Measurements from ENCODE around the gene HINT3.

The HINT3 gene

DNA sequence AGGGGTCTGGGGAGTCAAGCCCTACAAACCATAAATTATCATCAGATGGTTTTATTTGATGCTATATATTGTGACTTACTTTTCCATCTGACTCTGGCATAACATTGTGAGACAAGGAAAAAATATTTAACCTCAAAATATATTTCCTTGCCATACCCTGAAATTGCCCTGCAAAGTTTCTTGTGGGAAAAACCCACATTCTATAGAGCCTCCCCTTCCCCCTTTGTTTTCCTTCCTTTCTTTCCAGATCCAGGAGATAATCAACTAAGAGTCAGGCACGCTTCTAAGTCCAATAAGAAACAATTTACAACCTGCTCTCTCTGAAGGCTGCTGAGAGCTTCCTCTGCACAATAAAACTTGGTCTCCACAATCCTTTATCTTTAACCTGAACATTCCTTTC is 17.5 kb upstream of the HINT3 start:
- Histone ChIP-seq H3K9me3 (no peaks in the 10 kb centered on the region), H3K9ac (no peak overlapping the region), H3K4me1 (no peaks in the 10 kb centered on the region), H3K27me3 (no peaks in the 10 kb centered on the region), H4K20me1 (no peaks in the 10 kb centered on the region), H3K36me3 (no peaks in the 10 kb centered on the region), H3K4me2 (no peak overlapping the region), H3K4me3 (no peak overlapping the region), H3K27ac (no peak overlapping the region)
- TF ChIP-seq Cebpa-rat (IDR thresholded peaks at IDR 0.05): no peak

DNA sequence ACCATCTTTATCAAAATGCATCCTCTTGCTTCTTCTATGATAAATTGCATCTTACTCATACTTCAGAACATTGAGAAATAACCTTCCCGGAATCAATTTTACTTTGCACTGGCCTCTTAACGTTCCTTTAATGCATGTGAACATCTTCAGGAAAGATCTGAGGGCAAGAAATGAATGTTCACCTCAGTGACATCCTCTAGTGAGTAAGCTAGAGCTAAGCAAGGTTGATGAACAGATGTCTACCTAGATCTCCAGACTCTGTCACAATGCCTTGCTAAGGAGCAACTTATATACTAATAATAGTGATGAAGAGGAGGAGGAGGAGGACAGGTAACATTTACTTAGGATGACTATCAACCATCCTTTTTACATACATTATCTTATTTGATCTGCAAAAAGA is 16.8 kb upstream of the HINT3 start:
- H3K9ac ChIP-seq: no peak overlapping the region
- H3K9me3 ChIP-seq: no peaks in the 10 kb centered on the region
- no peaks in the 10 kb centered on the region for H3K27me3 ChIP-seq
- H3K27ac ChIP-seq: no peak overlapping the region
- H3K4me1 ChIP-seq: no peaks in the 10 kb centered on the region
- TF ChIP-seq Cebpa-rat (IDR thresholded peaks at IDR 0.05): no peak
- H3K4me3 ChIP-seq: no peak overlapping the region
- H3K36me3 ChIP-seq: no peaks in the 10 kb centered on the region
- no peak overlapping the region for H3K4me2 ChIP-seq
- H4K20me1 ChIP-seq: no peaks in the 10 kb centered on the region

DNA sequence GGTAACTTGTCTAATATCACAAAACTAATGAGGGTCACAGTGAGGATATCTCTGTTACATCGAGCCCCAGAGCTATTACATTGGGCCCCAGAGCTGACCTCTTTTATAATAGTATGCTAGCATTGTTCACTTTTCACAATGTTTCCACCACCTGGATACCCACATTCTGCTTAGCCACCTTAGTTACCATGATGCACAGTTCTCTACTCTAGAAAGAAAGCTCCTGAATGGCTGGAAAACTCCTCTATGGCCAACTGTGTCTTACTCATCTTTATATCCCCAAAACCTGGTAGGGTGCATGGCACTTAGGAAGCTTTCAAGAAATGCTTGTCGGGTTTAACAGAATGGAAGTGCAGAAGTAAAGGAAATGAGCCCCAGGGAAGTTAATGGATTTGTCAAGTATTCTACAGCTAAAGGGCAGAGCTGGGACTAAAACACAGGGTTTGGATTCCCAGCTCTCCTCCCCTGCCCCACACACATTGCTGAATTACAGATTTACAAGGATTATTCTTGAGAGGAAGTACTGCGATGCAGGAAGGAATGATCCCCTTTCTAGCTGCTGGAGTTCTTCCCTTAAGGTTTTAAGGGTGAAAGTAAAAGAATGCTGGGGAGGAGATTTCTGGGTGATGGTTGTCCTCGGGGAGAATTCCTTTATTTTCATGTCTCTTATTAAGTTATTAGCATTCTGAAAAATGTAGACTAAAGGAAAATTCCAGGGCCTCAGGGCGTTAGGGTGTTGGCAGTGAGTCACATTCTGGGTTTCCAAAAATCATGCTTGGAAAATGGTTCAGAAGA is 16.1 kb upstream of the HINT3 start:
- Histone ChIP-seq H3K4me1 (no peaks in the 10 kb centered on the region), H3K9ac (no peak overlapping the region), H3K4me2 (no peak overlapping the region), H3K27me3 (no peaks in the 10 kb centered on the region), H3K36me3 (no peaks in the 10 kb centered on the region), H3K9me3 (no peaks in the 10 kb centered on the region), H3K27ac (no peak overlapping the region), H4K20me1 (no peaks in the 10 kb centered on the region), H3K4me3 (no peak overlapping the region)
- TF ChIP-seq Cebpa-rat (IDR thresholded peaks at IDR 0.05): no peak

GRCh38 chr6:125942672-125943527 is 13.7 kb upstream of the HINT3 start:
- Histone ChIP-seq H3K9me3 (no peaks in the 10 kb centered on the region), H3K4me2 (no peak overlapping the region), H3K9ac (no peak overlapping the region), H3K36me3 (no peaks in the 10 kb centered on the region), H3K27ac (no peak overlapping the region), H3K27me3 (no peaks in the 10 kb centered on the region), H4K20me1 (no peaks in the 10 kb centered on the region), H3K4me3 (no peak overlapping the region), H3K4me1 (no peaks in the 10 kb centered on the region)
- no peak for TF ChIP-seq Cebpa-rat (IDR thresholded peaks at IDR 0.05)

- no peak for TF ChIP-seq Cebpa-rat (IDR thresholded peaks at IDR 0.05)
- Histone ChIP-seq H3K4me2 (no peak overlapping the region), H3K27ac (no peak overlapping the region), H4K20me1 (no peaks in the 10 kb centered on the region), H3K4me1 (no peaks in the 10 kb centered on the region), H3K4me3 (no peak overlapping the region), H3K27me3 (no peaks in the 10 kb centered on the region), H3K9ac (no peak overlapping the region), H3K36me3 (no peaks in the 10 kb centered on the region), H3K9me3 (no peaks in the 10 kb centered on the region)
Measured at GRCh38 chr6:125943528-125944433, 12.8 kb upstream of the HINT3 start.

DNA sequence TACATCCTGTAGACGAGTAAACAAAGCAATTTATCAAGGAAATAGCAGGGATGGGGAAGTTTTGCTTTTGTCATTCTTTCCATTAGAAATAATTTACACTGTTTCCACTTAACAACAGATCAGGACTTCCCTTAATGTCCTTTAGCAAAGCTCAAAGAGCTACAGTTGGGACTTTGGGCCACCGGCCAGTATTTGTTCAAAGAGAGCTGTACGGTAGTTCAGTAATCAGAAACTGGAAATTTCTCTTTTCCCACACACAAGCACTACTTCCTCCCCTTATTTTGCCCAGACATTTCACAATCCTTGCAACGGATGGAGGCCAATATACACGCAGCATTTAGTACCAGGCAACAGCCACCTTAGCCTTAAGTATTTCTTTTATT is 12.1 kb upstream of the HINT3 start:
- H3K4me2 ChIP-seq: no peak overlapping the region
- H3K4me1 ChIP-seq: no peaks in the 10 kb centered on the region
- H3K9me3 ChIP-seq: no peaks in the 10 kb centered on the region
- H3K36me3 ChIP-seq: no peaks in the 10 kb centered on the region
- no peaks in the 10 kb centered on the region for H4K20me1 ChIP-seq
- no peak overlapping the region for H3K9ac ChIP-seq
- TF ChIP-seq Cebpa-rat (IDR thresholded peaks at IDR 0.05): no peak
- no peak overlapping the region for H3K27ac ChIP-seq
- H3K4me3 ChIP-seq: no peak overlapping the region
- H3K27me3 ChIP-seq: no peaks in the 10 kb centered on the region

GRCh38 chr6:125944896-125945295 is 11.7 kb upstream of the HINT3 start:
- H3K4me3 ChIP-seq: no peak overlapping the region
- no peak overlapping the region for H3K4me2 ChIP-seq
- no peaks in the 10 kb centered on the region for H4K20me1 ChIP-seq
- no peak for TF ChIP-seq Cebpa-rat (IDR thresholded peaks at IDR 0.05)
- H3K9me3 ChIP-seq: no peaks in the 10 kb centered on the region
- H3K36me3 ChIP-seq: no peaks in the 10 kb centered on the region
- no peaks in the 10 kb centered on the region for H3K4me1 ChIP-seq
- no peak overlapping the region for H3K27ac ChIP-seq
- no peak overlapping the region for H3K9ac ChIP-seq
- no peaks in the 10 kb centered on the region for H3K27me3 ChIP-seq

GRCh38 chr6:125945378-125946141 is 11.0 kb upstream of the HINT3 start:
- Histone ChIP-seq H3K4me2 (no peak overlapping the region), H3K9me3 (no peaks in the 10 kb centered on the region), H4K20me1 (no peaks in the 10 kb centered on the region), H3K9ac (no peak overlapping the region), H3K27ac (no peak overlapping the region), H3K4me3 (no peak overlapping the region), H3K27me3 (no peaks in the 10 kb centered on the region), H3K4me1 (no peaks in the 10 kb centered on the region), H3K36me3 (no peaks in the 10 kb centered on the region)
- no peak for TF ChIP-seq Cebpa-rat (IDR thresholded peaks at IDR 0.05)

- Histone ChIP-seq H3K36me3 (no peaks in the 10 kb centered on the region), H3K9ac (no peak overlapping the region), H3K4me3 (no peak overlapping the region), H3K27me3 (no peaks in the 10 kb centered on the region), H3K4me2 (no peak overlapping the region), H3K27ac (no peak overlapping the region), H3K4me1 (no peaks in the 10 kb centered on the region), H3K9me3 (0 out of 2 replicates have a peak, but pooled peaks cover 2% of the 10 kb centered on the region), H4K20me1 (no peaks in the 10 kb centered on the region)
- TF ChIP-seq Cebpa-rat (IDR thresholded peaks at IDR 0.05): no peak
Measured at GRCh38 chr6:125947615-125948014, 9.0 kb upstream of the HINT3 start.

Data from BLaER1 (cell line).